ENCODE results near the gene ST3GAL3. TPM values are rescaled to one million over a fixed set of nuclear protein-coding genes. Genes with fewer than 3 reads are reported as not detected.

The ST3GAL3 gene
- total RNA-seq, 1 donor: 10.8 TPM

GRCh38 chr1:43951021-43951985 lies 244.0 kb downstream of the ST3GAL3 start:
- Histone ChIP-seq H3K4me1 (ENCODE audit: insufficient read depth, low read length) (peaks cover 12% of the 10 kb centered on the region), H3K27me3 (ENCODE audit: insufficient read depth, low read length) (no peaks in the 10 kb centered on the region), H3K9me3 (ENCODE audit: low read depth, low read length) (no peaks in the 10 kb centered on the region), H3K4me3 (ENCODE audit: low read length) (no peak overlapping the region)

- H3K9me3 ChIP-seq (ENCODE audit: low read depth, low read length): no peaks in the 10 kb centered on the region
- H3K27me3 ChIP-seq (ENCODE audit: insufficient read depth, low read length): no peaks in the 10 kb centered on the region
- no peak overlapping the region for H3K4me3 ChIP-seq (ENCODE audit: low read length)
- peaks cover 4% of the 10 kb centered on the region for H3K4me1 ChIP-seq (ENCODE audit: insufficient read depth, low read length)
Measured at GRCh38 chr1:43952731-43953346, 245.5 kb downstream of the ST3GAL3 start.

DNA sequence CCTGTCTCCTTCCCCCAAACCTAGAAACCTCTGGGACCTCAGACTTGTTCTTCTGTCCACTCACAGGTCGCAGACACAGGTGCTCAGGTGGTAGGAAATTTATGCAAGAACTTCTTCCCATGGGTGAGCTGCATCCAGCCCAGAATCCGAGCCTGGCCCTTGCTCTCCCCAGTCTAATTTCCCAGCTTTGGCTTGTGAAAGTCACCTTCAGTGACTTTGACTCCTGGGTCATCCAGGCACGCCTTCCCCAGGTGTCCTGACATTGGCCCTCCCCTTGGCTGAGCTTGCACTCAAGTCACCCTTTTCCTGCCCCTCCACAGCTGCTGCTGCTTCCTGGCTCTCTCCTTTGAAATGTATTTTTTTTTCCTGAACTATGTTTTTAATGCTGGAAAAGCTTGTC lies 246.0 kb downstream of the ST3GAL3 start:
- no peaks in the 10 kb centered on the region for H3K27me3 ChIP-seq (ENCODE audit: insufficient read depth, low read length)
- H3K9me3 ChIP-seq (ENCODE audit: low read depth, low read length): no peaks in the 10 kb centered on the region
- no peak overlapping the region for H3K4me3 ChIP-seq (ENCODE audit: low read length)
- H3K4me1 ChIP-seq (ENCODE audit: insufficient read depth, low read length): no peaks in the 10 kb centered on the region

DNA sequence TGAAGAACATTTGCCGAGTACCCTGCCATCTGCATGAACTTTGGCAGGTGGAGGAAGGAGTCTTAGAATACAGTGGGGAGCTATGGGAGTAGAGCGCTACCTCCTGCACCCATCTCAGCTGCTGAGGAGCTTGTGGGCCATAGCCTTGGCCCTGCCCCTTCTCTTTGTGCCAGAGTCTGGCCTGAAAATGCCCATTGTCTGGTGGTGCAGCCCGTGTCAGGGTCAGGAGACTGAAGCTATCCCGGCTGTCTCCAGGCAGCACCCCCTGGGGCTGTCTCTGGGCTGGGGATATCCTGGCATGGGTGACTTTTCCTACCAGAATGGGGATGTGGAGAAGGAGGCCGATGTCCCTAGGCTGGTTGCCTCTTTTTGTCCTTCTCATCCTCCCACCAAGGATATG lies 246.7 kb downstream of the ST3GAL3 start:
- no peaks in the 10 kb centered on the region for H3K9me3 ChIP-seq (ENCODE audit: low read depth, low read length)
- no peaks in the 10 kb centered on the region for H3K4me1 ChIP-seq (ENCODE audit: insufficient read depth, low read length)
- H3K4me3 ChIP-seq (ENCODE audit: low read length): no peak overlapping the region
- no peaks in the 10 kb centered on the region for H3K27me3 ChIP-seq (ENCODE audit: insufficient read depth, low read length)

DNA sequence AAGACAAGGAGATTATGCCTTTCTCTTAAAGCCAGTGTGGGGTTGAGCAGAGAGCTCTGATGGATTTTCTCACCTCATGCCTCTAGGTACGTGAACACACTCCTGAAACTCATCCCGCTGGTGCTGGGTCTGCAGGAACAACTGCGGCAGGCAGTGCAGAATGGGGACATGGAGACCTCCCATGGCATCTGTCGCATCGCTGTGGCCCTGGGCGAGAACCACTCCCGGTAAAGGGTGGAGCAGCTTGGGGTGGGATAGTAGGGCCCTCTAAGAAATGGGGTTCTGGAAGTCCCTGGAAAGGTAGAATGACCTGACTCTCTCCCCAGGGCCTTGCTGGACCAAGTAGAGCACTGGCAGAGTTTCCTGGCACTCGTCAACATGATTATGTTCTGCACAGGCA lies 248.9 kb downstream of the ST3GAL3 start:
- H3K27me3 ChIP-seq (ENCODE audit: insufficient read depth, low read length): no peaks in the 10 kb centered on the region
- H3K4me1 ChIP-seq (ENCODE audit: insufficient read depth, low read length): no peaks in the 10 kb centered on the region
- no peak overlapping the region for H3K4me3 ChIP-seq (ENCODE audit: low read length)
- no peaks in the 10 kb centered on the region for H3K9me3 ChIP-seq (ENCODE audit: low read depth, low read length)

GRCh38 chr1:43957407-43958040 lies 250.2 kb downstream of the ST3GAL3 start:
- no peaks in the 10 kb centered on the region for H3K9me3 ChIP-seq (ENCODE audit: low read depth, low read length)
- H3K4me3 ChIP-seq (ENCODE audit: low read length): no peak overlapping the region
- no peaks in the 10 kb centered on the region for H3K27me3 ChIP-seq (ENCODE audit: insufficient read depth, low read length)
- H3K4me1 ChIP-seq (ENCODE audit: insufficient read depth, low read length): no peaks in the 10 kb centered on the region

GRCh38 chr1:43958351-43959255 lies 251.3 kb downstream of the ST3GAL3 start:
- no peak overlapping the region for H3K4me3 ChIP-seq (ENCODE audit: low read length)
- no peaks in the 10 kb centered on the region for H3K4me1 ChIP-seq (ENCODE audit: insufficient read depth, low read length)
- no peaks in the 10 kb centered on the region for H3K9me3 ChIP-seq (ENCODE audit: low read depth, low read length)
- no peaks in the 10 kb centered on the region for H3K27me3 ChIP-seq (ENCODE audit: insufficient read depth, low read length)

- H3K9me3 ChIP-seq (ENCODE audit: low read depth, low read length): no peaks in the 10 kb centered on the region
- H3K27me3 ChIP-seq (ENCODE audit: insufficient read depth, low read length): no peaks in the 10 kb centered on the region
- no peaks in the 10 kb centered on the region for H3K4me1 ChIP-seq (ENCODE audit: insufficient read depth, low read length)
- no peak overlapping the region for H3K4me3 ChIP-seq (ENCODE audit: low read length)
Measured at GRCh38 chr1:43960798-43961197, 253.5 kb downstream of the ST3GAL3 start.

- Histone ChIP-seq H3K4me3 (ENCODE audit: low read length) (no peak overlapping the region), H3K4me1 (ENCODE audit: insufficient read depth, low read length) (no peaks in the 10 kb centered on the region), H3K9me3 (ENCODE audit: low read depth, low read length) (no peaks in the 10 kb centered on the region), H3K27me3 (ENCODE audit: insufficient read depth, low read length) (no peaks in the 10 kb centered on the region)
Measured at GRCh38 chr1:43961692-43962091, 254.4 kb downstream of the ST3GAL3 start.

GRCh38 chr1:43962324-43962723 lies 255.0 kb downstream of the ST3GAL3 start:
- no peaks in the 10 kb centered on the region for H3K27me3 ChIP-seq (ENCODE audit: insufficient read depth, low read length)
- no peaks in the 10 kb centered on the region for H3K9me3 ChIP-seq (ENCODE audit: low read depth, low read length)
- H3K4me1 ChIP-seq (ENCODE audit: insufficient read depth, low read length): no peaks in the 10 kb centered on the region
- H3K4me3 ChIP-seq (ENCODE audit: low read length): no peak overlapping the region

- no peaks in the 10 kb centered on the region for H3K27me3 ChIP-seq (ENCODE audit: insufficient read depth, low read length)
Measured at GRCh38 chr1:43963006-43963405, 255.7 kb downstream of the ST3GAL3 start.

DNA sequence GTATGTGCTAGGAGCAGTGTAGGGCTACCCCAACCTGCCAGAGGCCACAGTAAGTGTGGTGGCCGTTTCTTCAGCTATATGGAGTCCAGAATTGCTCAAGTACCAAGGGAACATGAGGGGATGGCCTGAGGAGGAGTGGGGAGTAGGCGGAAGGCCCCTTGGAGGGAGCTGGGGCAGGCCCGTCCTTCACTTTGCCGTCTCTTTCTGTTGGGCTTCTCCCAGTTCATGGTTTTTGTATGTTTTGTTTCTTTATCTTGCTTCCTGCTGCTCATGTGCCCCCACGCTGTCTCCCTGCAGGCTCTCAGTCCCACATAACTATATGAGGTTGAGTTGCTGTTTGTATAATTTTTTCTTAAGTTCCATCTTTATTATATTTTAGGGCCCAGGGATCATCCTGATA lies 256.6 kb downstream of the ST3GAL3 start:
- Histone ChIP-seq H3K4me1 (ENCODE audit: insufficient read depth, low read length) (no peaks in the 10 kb centered on the region), H3K9me3 (ENCODE audit: low read depth, low read length) (no peaks in the 10 kb centered on the region), H3K4me3 (ENCODE audit: low read length) (no peak overlapping the region), H3K27me3 (ENCODE audit: insufficient read depth, low read length) (no peaks in the 10 kb centered on the region)

More at GRCh38 chr1:43963006-43963405, 255.7 kb downstream of the ST3GAL3 start:
- no peak overlapping the region for H3K4me3 ChIP-seq (ENCODE audit: low read length)
- H3K4me1 ChIP-seq (ENCODE audit: insufficient read depth, low read length): no peaks in the 10 kb centered on the region
- no peaks in the 10 kb centered on the region for H3K9me3 ChIP-seq (ENCODE audit: low read depth, low read length)

DNA sequence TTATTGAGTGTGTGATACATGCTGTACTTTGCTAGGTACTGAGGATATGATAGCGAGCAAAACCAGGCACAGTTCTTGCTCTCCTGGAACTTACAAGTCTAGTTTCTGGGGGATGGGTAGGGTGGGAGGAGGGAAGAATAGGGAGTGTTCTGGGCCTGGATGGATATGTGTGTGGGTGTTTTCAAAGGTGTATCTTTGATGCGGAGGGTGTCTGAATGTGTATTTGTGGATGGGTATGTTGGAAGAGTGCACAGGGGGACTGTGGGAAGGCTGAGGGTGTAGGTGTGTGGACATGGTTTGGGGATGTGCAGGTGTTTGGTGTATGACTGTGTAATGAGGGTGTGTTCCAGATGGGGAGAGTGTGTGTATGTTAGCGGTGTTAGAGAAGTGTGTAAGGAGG lies 258.0 kb downstream of the ST3GAL3 start:
- Histone ChIP-seq H3K27me3 (ENCODE audit: insufficient read depth, low read length) (no peaks in the 10 kb centered on the region), H3K4me3 (ENCODE audit: low read length) (no peak overlapping the region), H3K9me3 (ENCODE audit: low read depth, low read length) (no peaks in the 10 kb centered on the region), H3K4me1 (ENCODE audit: insufficient read depth, low read length) (peaks cover 9% of the 10 kb centered on the region)

- H3K9me3 ChIP-seq (ENCODE audit: low read depth, low read length): no peaks in the 10 kb centered on the region
- H3K4me1 ChIP-seq (ENCODE audit: insufficient read depth, low read length): peaks cover 20% of the 10 kb centered on the region
- no peaks in the 10 kb centered on the region for H3K27me3 ChIP-seq (ENCODE audit: insufficient read depth, low read length)
- no peak overlapping the region for H3K4me3 ChIP-seq (ENCODE audit: low read length)
Measured at GRCh38 chr1:43968348-43968948, 261.1 kb downstream of the ST3GAL3 start.

Data from mononuclear cell (primary cell).